HFFc6 (cell line): ENCODE data around the gene KRT28. TPM values are rescaled to one million over a fixed set of nuclear protein-coding genes. Genes with fewer than 3 reads are reported as not detected.

ENCODE experiments used
- DNase-seq: peaks from one replicate; pipeline ENCODE4 v3.0.0-alpha.2; 2018
- H3K27ac Mint-ChIP-seq: 2 replicates; pipeline ENCODE4 v1.8.0; 2020; ENCODE audit warnings: mild to moderate bottlenecking, mixed read lengths
- H3K27me3 Mint-ChIP-seq: 2 replicates; pipeline ENCODE4 v1.8.0; 2021; ENCODE audit warnings: mild to moderate bottlenecking, moderate library complexity, mixed read lengths; ENCODE audit not compliant: insufficient read depth
- H3K36me3 Mint-ChIP-seq: 2 replicates; pipeline ENCODE4 v1.8.0; 2021; ENCODE audit warnings: low read depth, mixed read lengths
- H3K4me1 Mint-ChIP-seq: 2 replicates; pipeline ENCODE4 v1.8.0; 2020; ENCODE audit warnings: low read depth, mixed read lengths
- H3K4me3 Mint-ChIP-seq: 2 replicates; pipeline ENCODE4 v1.8.0; 2020; ENCODE audit warnings: mild to moderate bottlenecking, moderate library complexity, mixed read lengths
- H3K9me3 Mint-ChIP-seq: 2 replicates; pipeline ENCODE4 v1.8.0; 2020; ENCODE audit warnings: mild to moderate bottlenecking, mixed read lengths
- total RNA-seq, 6 experiments: library from RNA; stranded (reverse); fragmentation: NEBNext Ultra II Directional; extraction: Animal tissue kit (Norgen Biotek cat#: 25700); gene quantifications; 2 replicates in 1 of 6; 3 replicates in 5 of 6; pipeline ENCODE4 v1.2.3, GENCODE V29; 2021
- TF ChIP-seq, protein P1 (sequence below): fragments of 200-600 bp; sonication (generic); IDR thresholded peaks from 2 replicates; pipeline ENCODE4 v1.5.0; 2021; ENCODE audit warnings: antibody characterized with exemption, mild to moderate bottlenecking

KRT28 gene
- total RNA-seq, 6 experiments from 2014 or later, result not detected

DNA sequence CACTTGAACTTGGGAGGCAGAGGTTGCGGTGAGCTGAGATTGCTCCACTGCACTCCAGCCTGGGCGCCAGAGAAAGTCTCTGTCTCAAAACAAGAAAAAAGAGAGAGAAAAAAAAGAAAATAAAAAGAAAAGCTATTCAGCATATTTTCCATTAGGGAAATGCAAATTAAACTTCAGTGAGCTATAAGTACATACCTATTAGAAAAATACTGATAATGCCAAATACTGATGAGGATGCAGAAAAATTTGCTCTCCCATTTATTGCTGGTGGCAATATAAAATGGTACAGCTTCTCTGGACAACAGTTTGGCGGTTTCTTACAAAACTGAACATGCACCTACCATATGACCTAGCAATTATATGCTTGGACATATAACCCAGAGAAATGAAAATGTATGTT is 12.9 kb upstream of the KRT28 start:
- Mint-ChIP-seq H3K4me3 (no peak overlapping the region), H3K27me3 (peaks cover 6% of the 10 kb centered on the region; the same call in 1 of the 2 replicates), H3K36me3 (peaks cover 14% of the 10 kb centered on the region), H3K9me3 (no peaks in the 10 kb centered on the region), H3K27ac (no peak overlapping the region), H3K4me1 (peaks cover 39% of the 10 kb centered on the region)
- TF ChIP-seq, protein P1, sequence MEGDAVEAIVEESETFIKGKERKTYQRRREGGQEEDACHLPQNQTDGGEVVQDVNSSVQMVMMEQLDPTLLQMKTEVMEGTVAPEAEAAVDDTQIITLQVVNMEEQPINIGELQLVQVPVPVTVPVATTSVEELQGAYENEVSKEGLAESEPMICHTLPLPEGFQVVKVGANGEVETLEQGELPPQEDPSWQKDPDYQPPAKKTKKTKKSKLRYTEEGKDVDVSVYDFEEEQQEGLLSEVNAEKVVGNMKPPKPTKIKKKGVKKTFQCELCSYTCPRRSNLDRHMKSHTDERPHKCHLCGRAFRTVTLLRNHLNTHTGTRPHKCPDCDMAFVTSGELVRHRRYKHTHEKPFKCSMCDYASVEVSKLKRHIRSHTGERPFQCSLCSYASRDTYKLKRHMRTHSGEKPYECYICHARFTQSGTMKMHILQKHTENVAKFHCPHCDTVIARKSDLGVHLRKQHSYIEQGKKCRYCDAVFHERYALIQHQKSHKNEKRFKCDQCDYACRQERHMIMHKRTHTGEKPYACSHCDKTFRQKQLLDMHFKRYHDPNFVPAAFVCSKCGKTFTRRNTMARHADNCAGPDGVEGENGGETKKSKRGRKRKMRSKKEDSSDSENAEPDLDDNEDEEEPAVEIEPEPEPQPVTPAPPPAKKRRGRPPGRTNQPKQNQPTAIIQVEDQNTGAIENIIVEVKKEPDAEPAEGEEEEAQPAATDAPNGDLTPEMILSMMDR, result no peak
- no peak for DNase-seq

GRCh38 chr17:40810494-40810893 is 10.7 kb upstream of the KRT28 start:
- no peaks in the 10 kb centered on the region for H3K9me3 Mint-ChIP-seq
- no peak for DNase-seq
- peaks cover 29% of the 10 kb centered on the region for H3K4me1 Mint-ChIP-seq
- peaks cover 21% of the 10 kb centered on the region for H3K27me3 Mint-ChIP-seq
- no peak overlapping the region for H3K4me3 Mint-ChIP-seq
- TF ChIP-seq, protein P1, result no peak
- no peak overlapping the region for H3K27ac Mint-ChIP-seq
- H3K36me3 Mint-ChIP-seq, result no peaks in the 10 kb centered on the region

- Mint-ChIP-seq H3K27me3 (peaks cover 23% of the 10 kb centered on the region), H3K4me1 (peaks cover 29% of the 10 kb centered on the region)
Measured at GRCh38 chr17:40809721-40810421, 10.1 kb upstream of the KRT28 start.

GRCh38 chr17:40806131-40806530 is 6.4 kb upstream of the KRT28 start:
- peaks cover 23% of the 10 kb centered on the region for H3K4me1 Mint-ChIP-seq
- H3K27ac Mint-ChIP-seq, result no peak overlapping the region
- H3K27me3 Mint-ChIP-seq, result peaks cover 28% of the 10 kb centered on the region
- H3K9me3 Mint-ChIP-seq, result 0 out of 2 replicates have a peak, but pooled peaks cover 5% of the 10 kb centered on the region
- DNase-seq, result no peak
- TF ChIP-seq, protein P1, result no peak
- no peak overlapping the region for H3K4me3 Mint-ChIP-seq
- H3K36me3 Mint-ChIP-seq, result no peaks in the 10 kb centered on the region

More at GRCh38 chr17:40809721-40810421, 10.1 kb upstream of the KRT28 start:
- no peaks in the 10 kb centered on the region for H3K36me3 Mint-ChIP-seq
- no peak overlapping the region for H3K4me3 Mint-ChIP-seq
- H3K27ac Mint-ChIP-seq, result no peak overlapping the region
- no peak for DNase-seq
- TF ChIP-seq, protein P1, result no peak
- H3K9me3 Mint-ChIP-seq, result 0 out of 2 replicates have a peak, but pooled peaks cover 5% of the 10 kb centered on the region

DNA sequence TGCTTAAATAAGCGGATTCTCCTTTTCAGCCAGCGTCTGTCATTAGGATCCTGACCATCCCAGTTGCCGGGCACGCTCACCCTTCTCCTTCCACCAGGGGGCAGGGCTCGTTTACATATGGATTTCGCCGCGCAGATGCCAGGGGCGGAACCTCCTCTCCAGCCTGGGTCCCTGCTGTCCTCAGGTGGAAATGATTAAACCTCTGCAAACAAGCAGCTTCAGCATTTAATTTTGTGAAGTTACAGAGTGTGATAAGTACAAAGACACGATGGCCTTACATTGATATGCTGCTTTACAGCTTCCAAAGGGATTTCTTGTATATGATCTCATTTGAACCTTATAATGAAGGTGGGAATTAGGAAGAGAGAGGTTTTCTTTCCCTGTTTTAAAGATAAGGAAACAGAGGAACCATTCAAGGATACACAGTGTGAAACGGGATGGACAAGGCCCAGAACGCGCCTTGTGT is 3.9 kb upstream of the KRT28 start:
- TF ChIP-seq, protein P1, result peak; percentile 97
- peaks cover 28% of the 10 kb centered on the region for H3K27me3 Mint-ChIP-seq
- DNase-seq, result peak; percentile 47
- H3K27ac Mint-ChIP-seq, result no peak overlapping the region
- H3K4me1 Mint-ChIP-seq, result peaks cover 5% of the 10 kb centered on the region; the same call in 1 of the 2 replicates
- H3K9me3 Mint-ChIP-seq, result 0 out of 2 replicates have a peak, but pooled peaks cover 5% of the 10 kb centered on the region
- H3K36me3 Mint-ChIP-seq, result no peaks in the 10 kb centered on the region
- H3K4me3 Mint-ChIP-seq, result no peak overlapping the region
